Fibroblast of peridontal ligament (primary cell): ENCODE measurements around the gene GMDS.
A peak's percentile ranks its signal among the peaks of the same experiment; 100 is the strongest.

ENCODE experiments used
- DNase-seq: peaks from one replicate; pipeline ENCODE4 v3.0.0-alpha.2; 2010; ENCODE audit errors: extremely low read depth

The GMDS gene

GRCh38 chr6:2035826-2036709, 209.3 kb downstream of the GMDS start:
- no peak for DNase-seq

- no peak for DNase-seq
These were observed 210.4 kb downstream of the GMDS start for GRCh38 chr6:2035046-2035445.

- DNase-seq: no peak
These were observed 211.1 kb downstream of the GMDS start for GRCh38 chr6:2034256-2034655.

- DNase-seq: no peak
These were observed 211.9 kb downstream of the GMDS start for GRCh38 chr6:2033544-2033943.

GRCh38 chr6:2030682-2031244, 214.6 kb downstream of the GMDS start:
- no peak for DNase-seq

GRCh38 chr6:2029952-2030351, 215.5 kb downstream of the GMDS start:
- DNase-seq: no peak

GRCh38 chr6:2029130-2029794, 216.1 kb downstream of the GMDS start:
- no peak for DNase-seq

GRCh38 chr6:2028457-2029038, 216.9 kb downstream of the GMDS start:
- no peak for DNase-seq

- DNase-seq: no peak
These were observed 219.3 kb downstream of the GMDS start for GRCh38 chr6:2026133-2026532.

- peak; percentile 88 for DNase-seq
These were observed 223.7 kb downstream of the GMDS start for GRCh38 chr6:2021713-2022125.

GRCh38 chr6:2020909-2021308, 224.5 kb downstream of the GMDS start:
- peak; percentile 74 for DNase-seq

- DNase-seq: no peak
These were observed 226.4 kb downstream of the GMDS start for GRCh38 chr6:2019051-2019450.

GRCh38 chr6:2016040-2016439, 229.4 kb downstream of the GMDS start:
- no peak for DNase-seq

- DNase-seq: no peak
These were observed 236.9 kb downstream of the GMDS start for GRCh38 chr6:2008383-2008976.

- no peak for DNase-seq
These were observed 238.2 kb downstream of the GMDS start for GRCh38 chr6:2007165-2007564.

GRCh38 chr6:2004888-2005287, 240.5 kb downstream of the GMDS start:
- no peak for DNase-seq

GRCh38 chr6:2000962-2001361, 244.4 kb downstream of the GMDS start:
- DNase-seq: no peak

- no peak for DNase-seq
These were observed 247.7 kb downstream of the GMDS start for GRCh38 chr6:1997702-1998101.

GRCh38 chr6:1995636-1996035, 249.8 kb downstream of the GMDS start:
- DNase-seq: peak; percentile 80

- peak; percentile 67 for DNase-seq
These were observed 252.4 kb downstream of the GMDS start for GRCh38 chr6:1993042-1993441.

- DNase-seq: no peak
These were observed 254.0 kb downstream of the GMDS start for GRCh38 chr6:1991332-1991878.

- DNase-seq: no peak
These were observed 256.6 kb downstream of the GMDS start for GRCh38 chr6:1988843-1989242.
